Thoracic aorta (tissue), 2 donors: ENCODE data around the gene KRT80. TPM values are rescaled to one million over a fixed set of nuclear protein-coding genes. Genes with fewer than 3 reads are reported as not detected.

Source experiments
- ATAC-seq: fragments of 150-250 bp; one replicate; pipeline ENCODE4 v1.8.0; 2017; ENCODE audit warnings: low read depth; ENCODE audit not compliant: insufficient number of reproducible peaks, low FRiP score
- DNase-seq: peaks from one replicate; pipeline ENCODE4 v3.0.0-alpha.2; 2020; ENCODE audit warnings: low spot score
- H3K27ac ChIP-seq, 2 donors: fragments of 200-600 bp; sonication (generic); 1 replicate in 1 of 2; 2 replicates in 1 of 2; pipeline ENCODE4 v1.5.1; 2016; ENCODE audit warnings: mild to moderate bottlenecking in 2 of 2, moderate library complexity in 2 of 2
- H3K27me3 ChIP-seq: fragments of 200-600 bp; sonication (generic); replicated peaks from 2 replicates; pipeline ENCODE4 v1.6.0; 2016; ENCODE audit warnings: mild to moderate bottlenecking; ENCODE audit not compliant: insufficient read depth
- H3K36me3 ChIP-seq: fragments of 200-600 bp; sonication (generic); one replicate; pipeline ENCODE4 v1.5.1; 2016
- H3K4me1 ChIP-seq, 2 donors: fragments of 200-600 bp; sonication (generic); 1 replicate in 1 of 2; 2 replicates in 1 of 2; pipeline versions ENCODE4 v1.5.1 to v1.6.0; 2016; ENCODE audit warnings: low read depth in 2 of 2, mild to moderate bottlenecking in 1 of 2; ENCODE audit not compliant: control insufficient read depth in 1 of 2
- H3K4me3 ChIP-seq: fragments of 200-600 bp; sonication (generic); 2 replicates; pipeline ENCODE4 v1.5.1; 2016; ENCODE audit warnings: mild to moderate bottlenecking
- H3K9me3 ChIP-seq: fragments of 200-600 bp; sonication (generic); 2 replicates; pipeline ENCODE4 v1.5.1; 2016
- total RNA-seq, 2 donors: library from RNA; depleted of rRNA; stranded (reverse); fragments of >200 nt; gene quantifications; one replicate each; pipeline versions ENCODE4 v1.1.0 to v1.2.3, GENCODE V29; 2016
- TF ChIP-seq, protein P1 (sequence below): fragments of 200-600 bp; sonication (generic); IDR thresholded peaks from one replicate; pipeline ENCODE4 v1.5.1; 2019; ENCODE audit warnings: antibody characterized with exemption

Gene KRT80
- total RNA-seq, 2 donors from 2014 or later: 0.21 to 0.41 TPM

DNA sequence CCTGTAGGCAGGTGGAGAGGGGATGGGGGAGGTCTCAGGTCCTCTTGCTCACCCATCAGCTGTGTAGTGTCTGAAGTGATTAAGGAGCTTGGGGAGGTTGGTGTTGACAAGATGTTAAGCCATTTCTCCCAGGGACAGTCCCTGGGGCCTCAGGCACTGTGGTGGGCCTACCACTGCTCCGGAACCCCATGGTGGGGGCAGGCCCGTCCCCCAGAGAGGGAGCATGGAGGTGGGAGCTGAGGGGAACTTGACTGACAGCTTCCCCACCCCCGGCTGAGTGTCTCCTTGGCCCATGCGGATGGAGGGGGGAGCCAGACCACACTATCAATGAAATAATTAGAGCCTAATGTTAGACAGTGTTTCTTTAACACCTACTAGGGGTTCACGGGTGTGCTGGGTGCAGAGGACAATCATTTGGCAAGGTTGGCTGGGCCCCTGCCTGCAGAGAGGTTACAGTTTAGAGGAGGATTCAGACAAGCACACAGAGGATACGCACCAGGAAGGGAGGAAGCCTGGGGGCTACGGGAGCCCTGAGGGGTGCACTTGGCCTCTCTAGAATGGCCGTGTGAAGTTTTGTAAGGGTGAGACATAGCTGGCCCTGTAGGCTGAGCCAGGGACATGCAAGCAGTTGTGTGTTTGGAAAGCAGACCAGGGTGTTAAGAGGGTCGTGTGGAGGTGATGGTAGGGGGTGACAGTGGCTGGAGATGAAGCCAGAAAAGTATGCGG is 19.3 kb upstream of the KRT80 start:
- DNase-seq (no peak), ATAC-seq (no peak)
- Histone ChIP-seq H3K4me1 (peaks cover 7 to 18% of the 10 kb centered on the region in 2 donors), H3K27ac (no peak overlapping the region), H3K36me3 (no peaks in the 10 kb centered on the region), H3K9me3 (no peaks in the 10 kb centered on the region), H3K27me3 (no peaks in the 10 kb centered on the region), H3K4me3 (no peak overlapping the region)
- TF ChIP-seq, protein P1, sequence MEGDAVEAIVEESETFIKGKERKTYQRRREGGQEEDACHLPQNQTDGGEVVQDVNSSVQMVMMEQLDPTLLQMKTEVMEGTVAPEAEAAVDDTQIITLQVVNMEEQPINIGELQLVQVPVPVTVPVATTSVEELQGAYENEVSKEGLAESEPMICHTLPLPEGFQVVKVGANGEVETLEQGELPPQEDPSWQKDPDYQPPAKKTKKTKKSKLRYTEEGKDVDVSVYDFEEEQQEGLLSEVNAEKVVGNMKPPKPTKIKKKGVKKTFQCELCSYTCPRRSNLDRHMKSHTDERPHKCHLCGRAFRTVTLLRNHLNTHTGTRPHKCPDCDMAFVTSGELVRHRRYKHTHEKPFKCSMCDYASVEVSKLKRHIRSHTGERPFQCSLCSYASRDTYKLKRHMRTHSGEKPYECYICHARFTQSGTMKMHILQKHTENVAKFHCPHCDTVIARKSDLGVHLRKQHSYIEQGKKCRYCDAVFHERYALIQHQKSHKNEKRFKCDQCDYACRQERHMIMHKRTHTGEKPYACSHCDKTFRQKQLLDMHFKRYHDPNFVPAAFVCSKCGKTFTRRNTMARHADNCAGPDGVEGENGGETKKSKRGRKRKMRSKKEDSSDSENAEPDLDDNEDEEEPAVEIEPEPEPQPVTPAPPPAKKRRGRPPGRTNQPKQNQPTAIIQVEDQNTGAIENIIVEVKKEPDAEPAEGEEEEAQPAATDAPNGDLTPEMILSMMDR: no peak

GRCh38 chr12:52210186-52210924 is 18.5 kb upstream of the KRT80 start:
- H3K9me3 ChIP-seq: no peaks in the 10 kb centered on the region
- DNase-seq (no peak), ATAC-seq (no peak)
- TF ChIP-seq, protein P1: no peak
- no peaks in the 10 kb centered on the region for H3K27me3 ChIP-seq
- H3K4me1 ChIP-seq: peaks cover 0 to 10% of the 10 kb centered on the region in 2 donors
- H3K36me3 ChIP-seq: no peaks in the 10 kb centered on the region
- H3K4me3 ChIP-seq: no peak overlapping the region
- no peak overlapping the region for H3K27ac ChIP-seq

- no peaks in the 10 kb centered on the region for H3K27me3 ChIP-seq
- no peak overlapping the region for H3K27ac ChIP-seq
- H3K4me1 ChIP-seq: peaks cover 0 to 6% of the 10 kb centered on the region in 2 donors
- H3K4me3 ChIP-seq: no peak overlapping the region
- no peaks in the 10 kb centered on the region for H3K9me3 ChIP-seq
- no peak for ATAC-seq
- DNase-seq: no peak
- no peaks in the 10 kb centered on the region for H3K36me3 ChIP-seq
- TF ChIP-seq, protein P1: no peak
Measured at GRCh38 chr12:52209321-52209720, 17.5 kb upstream of the KRT80 start.

- H3K4me3 ChIP-seq: no peak overlapping the region
- no peaks in the 10 kb centered on the region for H3K27me3 ChIP-seq
- peaks cover 0 to 6% of the 10 kb centered on the region in 2 donors for H3K4me1 ChIP-seq
- DNase-seq (no peak), ATAC-seq (no peak)
- no peaks in the 10 kb centered on the region for H3K36me3 ChIP-seq
- H3K9me3 ChIP-seq: no peaks in the 10 kb centered on the region
- no peak overlapping the region for H3K27ac ChIP-seq
- TF ChIP-seq, protein P1: no peak
Measured at GRCh38 chr12:52208424-52209165, 16.8 kb upstream of the KRT80 start.

GRCh38 chr12:52207895-52208294 is 16.1 kb upstream of the KRT80 start:
- Histone ChIP-seq H3K9me3 (no peaks in the 10 kb centered on the region), H3K27ac (no peak overlapping the region), H3K36me3 (no peaks in the 10 kb centered on the region), H3K27me3 (no peaks in the 10 kb centered on the region), H3K4me1 (peaks cover 0 to 7% of the 10 kb centered on the region in 2 donors), H3K4me3 (no peak overlapping the region)
- DNase-seq (no peak), ATAC-seq (no peak)
- TF ChIP-seq, protein P1: no peak
